HG03064 (cell line): ENCODE results near the gene PRKCE.
"Not testable (repeated sequence)": the region's sequence is repeated elsewhere in the genome, so short reads cannot be mapped to it uniquely, and the experiment has no call there.

ENCODE experiments used
- ATAC-seq: cut with Tn5 transposase; IDR thresholded peaks from one replicate; pipeline ENCODE4 v1.9.1; 2021; ENCODE audit warnings: low read depth; ENCODE audit not compliant: unreplicated experiment

The PRKCE gene

GRCh38 chr2:45695480-45696007, 44.1 kb downstream of the PRKCE start:
- not testable (repeated sequence) for ATAC-seq

GRCh38 chr2:45696708-45697107, 45.2 kb downstream of the PRKCE start:
- no peak for ATAC-seq

GRCh38 chr2:45697190-45697589, 45.7 kb downstream of the PRKCE start:
- ATAC-seq = no peak

- ATAC-seq = no peak
Measured at GRCh38 chr2:45698554-45698953, 47.1 kb downstream of the PRKCE start.

- ATAC-seq = peak; percentile 43
Measured at GRCh38 chr2:45699032-45699658, 47.7 kb downstream of the PRKCE start.

- no peak for ATAC-seq
Measured at GRCh38 chr2:45700407-45701013, 49.0 kb downstream of the PRKCE start.

- ATAC-seq = no peak
Measured at GRCh38 chr2:45705233-45705632, 53.8 kb downstream of the PRKCE start.

- ATAC-seq = no peak
Measured at GRCh38 chr2:45706033-45706432, 54.6 kb downstream of the PRKCE start.

GRCh38 chr2:45707006-45707405, 55.5 kb downstream of the PRKCE start:
- no peak for ATAC-seq

GRCh38 chr2:45707661-45708060, 56.2 kb downstream of the PRKCE start:
- no peak for ATAC-seq

GRCh38 chr2:45708501-45708900, 57.0 kb downstream of the PRKCE start:
- ATAC-seq = no peak

GRCh38 chr2:45709137-45709536, 57.7 kb downstream of the PRKCE start:
- ATAC-seq = no peak

- ATAC-seq = no peak
Measured at GRCh38 chr2:45710468-45710867, 59.0 kb downstream of the PRKCE start.

- ATAC-seq = no peak
Measured at GRCh38 chr2:45711224-45711623, 59.7 kb downstream of the PRKCE start.

- no peak for ATAC-seq
Measured at GRCh38 chr2:45712570-45712969, 61.1 kb downstream of the PRKCE start.

- ATAC-seq = no peak
Measured at GRCh38 chr2:45713136-45713535, 61.7 kb downstream of the PRKCE start.

- ATAC-seq = no peak
Measured at GRCh38 chr2:45713591-45713990, 62.1 kb downstream of the PRKCE start.

GRCh38 chr2:45714679-45715078, 63.2 kb downstream of the PRKCE start:
- ATAC-seq = no peak

- no peak for ATAC-seq
Measured at GRCh38 chr2:45715601-45716379, 64.3 kb downstream of the PRKCE start.

- ATAC-seq = not testable (repeated sequence)
Measured at GRCh38 chr2:45716432-45716831, 65.0 kb downstream of the PRKCE start.

GRCh38 chr2:45716915-45717314, 65.4 kb downstream of the PRKCE start:
- no peak for ATAC-seq

- no peak for ATAC-seq
Measured at GRCh38 chr2:45720210-45720609, 68.7 kb downstream of the PRKCE start.
